DMS153 treated with DMSO at 0.1 percent for 48 hours (cell line): Measurements from ENCODE around the gene SLC39A3.
"Not testable (repeated sequence)": the region's sequence is repeated elsewhere in the genome, so short reads cannot be mapped to it uniquely, and the experiment has no call there.

Experiments
- DNase-seq: peaks from one replicate; lab custom pipeline; 2025; ENCODE audit not compliant: unreplicated experiment; lab: John Stamatoyannopoulos, UW

Gene SLC39A3

DNA sequence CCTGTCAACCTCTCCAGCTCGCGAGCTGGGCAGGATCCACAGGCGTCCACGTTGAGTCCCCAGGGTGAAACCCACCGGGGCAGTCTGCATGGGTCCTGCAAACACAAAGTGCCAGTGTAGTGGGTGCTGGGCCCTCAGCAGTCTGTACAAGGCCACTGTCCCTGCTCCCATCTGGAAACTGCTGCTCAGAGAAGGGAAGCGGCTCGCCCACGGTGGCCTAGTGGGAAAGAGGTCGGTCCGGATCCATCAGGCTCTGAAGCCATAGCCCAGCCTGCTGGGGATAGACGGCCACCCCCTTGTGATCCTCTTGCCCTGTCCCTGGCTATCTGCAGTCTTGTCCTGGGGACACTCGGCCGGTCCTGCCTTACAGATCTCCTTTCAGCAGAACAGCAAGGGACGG is 16.1 kb downstream of the SLC39A3 start:
- no peak for DNase-seq

DNA sequence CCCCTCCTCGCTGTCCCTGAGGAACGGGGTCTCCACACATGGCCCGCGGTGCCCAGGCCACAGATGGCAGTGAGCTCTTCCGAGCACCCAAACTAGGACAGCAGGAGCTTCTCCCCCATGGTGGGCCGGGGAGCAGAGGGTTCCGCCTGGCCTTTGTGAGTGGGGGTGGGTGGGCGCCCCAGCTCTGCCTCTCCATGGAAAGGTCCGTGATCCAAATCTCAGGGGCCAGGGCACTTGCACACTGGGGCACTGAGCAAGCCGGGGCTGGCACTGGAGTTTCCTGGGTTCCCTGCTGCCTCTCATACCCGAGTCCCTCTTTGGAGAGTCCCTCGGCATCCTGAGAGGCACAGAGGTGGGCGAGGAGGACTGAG is 16.5 kb downstream of the SLC39A3 start:
- DNase-seq, result no peak

DNA sequence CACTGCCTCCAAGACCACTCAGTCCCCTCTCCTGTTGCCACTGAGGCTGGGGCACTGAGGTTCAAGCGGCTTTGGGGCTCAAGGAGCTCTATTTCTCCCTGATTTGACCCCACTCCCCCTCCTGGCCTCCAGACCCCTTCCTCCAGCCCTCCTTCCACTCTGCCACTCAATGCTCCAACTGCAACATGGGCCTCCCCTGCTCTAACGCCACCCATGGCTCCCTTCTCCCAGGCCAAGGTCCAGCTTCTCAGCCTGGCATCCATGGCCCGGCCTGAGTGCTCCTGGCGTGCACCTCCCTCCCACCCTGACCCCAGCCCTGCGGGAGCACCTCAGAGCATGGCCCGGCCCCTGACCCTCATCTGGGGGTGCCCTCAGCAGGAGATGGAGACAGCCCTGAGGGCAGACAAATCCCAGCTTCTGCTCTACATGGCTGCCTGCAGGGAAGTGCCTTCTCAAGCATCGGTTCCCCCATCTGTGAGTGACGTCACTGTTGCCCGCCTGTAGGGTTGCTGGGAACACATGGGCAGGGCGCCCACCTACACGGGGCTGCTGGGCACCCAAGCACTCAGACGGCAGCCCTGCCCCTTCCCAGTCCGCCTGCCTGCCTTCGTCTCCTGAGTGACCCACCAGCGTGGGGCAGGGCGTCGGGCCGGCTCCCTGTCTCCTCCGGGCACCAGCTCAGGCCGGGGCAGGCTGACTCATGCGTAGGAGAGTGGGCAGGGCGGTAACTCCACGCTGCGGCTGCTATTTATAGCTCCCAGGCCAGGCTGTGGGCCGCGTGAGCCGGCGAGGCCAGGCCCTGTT is 17.1 kb downstream of the SLC39A3 start:
- DNase-seq, result no peak

DNA sequence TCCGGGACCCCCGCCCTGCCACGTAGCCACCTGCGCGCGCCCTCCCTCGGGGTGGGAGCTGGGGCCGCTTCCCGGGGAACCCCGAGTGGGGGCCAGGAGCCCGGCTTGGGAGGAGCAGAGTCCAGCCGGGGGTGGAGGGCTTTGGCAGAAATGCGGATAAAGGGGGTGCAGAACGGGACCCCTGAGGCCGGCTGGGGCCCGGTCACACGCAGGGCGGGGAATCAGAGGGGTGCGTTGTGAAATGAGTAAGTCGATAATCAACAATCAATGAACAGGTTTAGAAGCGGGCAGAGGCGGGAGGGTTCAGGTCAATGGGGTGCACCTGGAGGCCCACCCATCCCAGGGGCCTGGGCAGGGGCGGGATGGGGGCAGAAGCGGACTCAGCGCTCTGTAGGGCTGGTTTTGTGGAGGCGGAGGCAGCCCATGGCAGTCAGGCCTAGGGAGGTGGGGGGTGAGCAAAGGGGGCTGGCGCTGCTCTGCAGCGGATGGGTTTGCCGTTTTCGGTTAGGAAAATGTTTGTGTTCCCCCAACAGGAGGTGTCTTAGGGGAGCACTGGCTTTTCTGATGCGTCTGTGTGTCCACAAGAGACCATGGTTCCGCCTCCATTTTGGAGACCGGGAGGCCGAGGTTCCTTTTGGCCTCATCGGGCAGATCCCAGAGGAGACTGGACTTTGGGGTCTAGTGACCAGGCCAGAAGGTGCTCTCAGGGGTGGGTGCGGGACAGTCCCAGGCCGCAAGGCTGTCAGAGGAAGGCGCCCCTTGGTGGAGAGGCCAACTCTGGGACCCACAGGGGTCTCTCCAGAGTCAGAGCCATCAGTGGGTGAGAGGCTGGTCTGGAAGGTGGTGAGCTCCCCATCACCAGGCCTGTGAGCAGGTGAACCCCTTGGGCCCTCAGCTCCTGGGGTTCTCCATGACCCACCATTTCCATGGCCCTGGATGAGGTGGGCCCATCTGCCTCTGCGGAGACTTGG is 18.0 kb downstream of the SLC39A3 start:
- DNase-seq, result no peak

DNA sequence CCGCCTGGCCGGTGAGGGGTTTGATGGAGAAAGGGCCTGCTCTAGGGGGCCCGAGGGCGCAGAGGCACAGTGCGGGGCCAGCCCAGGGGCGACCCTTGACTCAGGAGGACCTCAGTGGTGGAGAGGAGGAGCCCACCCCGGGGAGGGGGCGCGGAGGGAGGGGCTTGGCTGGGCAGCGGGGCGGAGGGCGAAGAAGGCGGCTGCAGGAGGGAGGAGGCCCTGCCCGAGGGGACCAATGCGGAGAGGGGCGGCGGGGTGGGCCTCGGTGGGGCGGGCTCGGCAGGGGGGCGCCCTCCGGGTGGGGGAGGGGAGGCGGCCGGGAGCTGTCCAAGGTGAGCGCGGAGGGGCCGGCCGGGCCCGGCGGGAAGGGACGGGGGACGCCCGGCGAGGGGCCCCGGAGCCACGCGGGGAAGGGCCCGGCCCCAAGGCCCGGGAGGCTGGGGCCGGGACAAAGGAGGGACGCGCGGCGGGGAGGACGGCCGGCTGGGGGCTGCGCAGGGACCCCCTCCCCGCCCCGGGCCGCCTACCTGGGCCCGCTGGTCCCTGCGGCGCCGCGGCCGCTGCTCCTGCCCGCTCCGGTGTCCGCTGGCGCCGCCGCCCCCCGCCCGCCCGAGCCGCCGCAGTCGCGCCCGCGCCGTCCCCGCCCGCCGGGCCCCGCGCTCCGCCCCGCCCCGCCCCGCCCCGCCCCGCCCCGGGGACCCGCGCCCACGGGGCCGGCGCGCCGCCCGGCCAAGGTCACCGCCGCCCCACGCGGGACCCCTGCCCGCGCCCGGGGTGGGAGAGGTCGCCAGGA is 18.8 kb downstream of the SLC39A3 start, which contains the start of gene DIRAS1:
DIRAS1 (minus strand) TSS at position 596 of the 793 bp plus-strand sequence. CDS start 3,566 bp downstream, outside the sequence.
- DNase-seq, result no peak

DNA sequence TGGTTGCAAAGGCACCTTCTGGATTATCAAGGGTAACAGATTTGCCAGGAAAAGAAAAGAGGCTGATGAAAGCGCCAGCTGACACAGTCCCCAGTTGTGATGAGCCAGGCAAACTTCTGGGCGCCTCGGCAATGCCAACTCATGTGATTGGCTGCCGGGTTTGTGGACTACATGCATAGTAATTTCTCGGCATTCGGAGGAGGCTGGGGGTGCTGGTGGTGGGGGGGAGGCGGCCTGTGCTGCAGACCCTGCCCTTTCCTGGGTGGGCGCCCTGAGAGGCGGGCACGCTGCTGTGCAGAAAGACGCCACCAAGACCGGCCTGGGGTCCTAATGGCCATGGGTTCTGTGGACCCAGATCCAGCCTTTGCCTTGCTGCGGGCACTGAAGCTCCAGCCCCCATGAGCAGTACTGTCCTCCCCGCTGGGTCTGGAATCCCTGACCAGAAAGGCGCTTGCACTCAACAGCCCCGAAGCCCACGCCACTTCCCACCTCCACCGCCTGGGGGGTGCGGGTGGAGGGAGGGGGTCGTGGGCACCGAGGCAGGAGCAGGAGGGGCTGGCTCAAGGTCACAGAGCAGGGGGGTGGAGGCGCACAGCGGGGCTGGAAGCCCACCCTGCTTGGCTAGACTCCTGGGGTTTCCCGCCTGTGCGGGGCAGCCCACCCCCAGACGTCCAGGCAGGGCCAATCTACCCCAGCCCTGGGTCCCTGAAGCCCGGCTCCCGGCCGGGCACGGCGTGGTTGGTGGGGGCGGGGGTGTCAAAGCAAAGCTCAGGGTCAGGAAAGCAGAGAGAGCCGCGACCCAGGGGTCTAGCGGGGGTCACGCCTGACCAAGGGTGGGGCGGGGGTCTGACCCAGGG is 19.7 kb downstream of the SLC39A3 start:
- DNase-seq, result no peak

DNA sequence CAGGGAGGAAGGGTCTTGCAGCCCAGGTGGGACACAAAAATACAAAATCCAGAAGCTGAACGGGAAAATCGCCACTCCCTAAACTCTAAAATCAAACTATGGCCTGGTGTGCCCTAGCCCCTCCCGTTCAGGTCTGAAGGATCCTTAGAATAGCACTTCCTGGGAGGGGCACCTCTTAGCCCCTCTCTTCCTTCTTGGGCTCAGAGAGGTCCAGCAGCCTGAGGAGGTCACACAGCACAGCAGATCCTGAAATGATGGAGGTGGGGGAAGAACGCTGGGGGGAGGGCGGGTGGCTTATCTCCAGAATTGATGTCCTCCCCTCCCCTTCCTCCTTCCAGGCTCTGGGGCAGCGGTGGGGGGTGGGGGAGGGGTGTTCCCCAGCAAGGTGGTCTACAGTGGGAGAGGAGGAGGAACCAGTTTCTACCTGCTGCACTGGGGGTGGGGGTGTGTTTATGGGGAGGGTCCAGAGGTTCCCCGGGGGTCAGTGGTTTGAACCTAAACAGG is 20.5 kb downstream of the SLC39A3 start:
- DNase-seq, result no peak

DNA sequence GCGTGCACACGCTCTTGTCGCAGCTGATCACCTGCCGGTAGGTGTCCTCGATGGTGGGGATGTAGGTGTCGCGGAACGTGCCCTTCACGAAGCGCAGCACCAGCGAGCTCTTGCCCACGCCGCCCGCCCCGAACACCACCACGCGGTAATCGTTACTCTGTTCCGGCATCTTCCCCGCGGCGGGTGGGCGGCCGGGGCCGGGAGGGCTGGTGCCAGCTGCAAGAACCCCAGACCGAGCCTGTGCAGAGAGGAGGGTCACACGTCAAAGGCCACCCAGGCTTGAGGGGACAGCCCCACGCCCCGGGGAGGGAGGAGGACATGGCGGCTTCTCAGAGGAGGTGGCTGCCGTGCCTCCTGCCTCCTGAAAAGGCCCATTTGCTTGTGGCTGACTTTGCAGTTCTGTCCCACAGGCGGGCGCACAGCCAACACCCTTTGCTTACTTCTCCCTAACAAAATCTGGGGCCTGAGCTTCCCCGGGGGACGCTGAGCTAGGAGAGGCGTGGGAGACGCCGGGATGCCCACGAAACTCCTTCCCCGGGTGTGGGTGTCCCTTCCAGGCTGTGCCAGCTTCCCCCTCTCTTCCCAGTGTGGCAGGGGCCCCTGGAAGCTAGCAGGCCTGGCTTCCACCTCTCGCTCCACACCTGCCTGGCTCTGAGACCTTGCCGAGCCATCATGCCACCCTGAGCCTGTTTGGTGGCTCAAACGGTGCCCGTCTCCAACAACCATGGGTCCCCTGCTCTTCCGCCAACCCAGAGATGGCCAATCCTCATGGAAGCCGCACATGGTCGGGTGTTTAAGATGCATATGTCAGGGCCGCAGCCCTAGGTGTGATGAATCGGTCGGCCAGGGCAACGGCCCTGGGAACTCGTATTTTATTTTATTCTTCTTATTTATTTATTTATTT is 21.9 kb downstream of the SLC39A3 start:
- no peak for DNase-seq

DNA sequence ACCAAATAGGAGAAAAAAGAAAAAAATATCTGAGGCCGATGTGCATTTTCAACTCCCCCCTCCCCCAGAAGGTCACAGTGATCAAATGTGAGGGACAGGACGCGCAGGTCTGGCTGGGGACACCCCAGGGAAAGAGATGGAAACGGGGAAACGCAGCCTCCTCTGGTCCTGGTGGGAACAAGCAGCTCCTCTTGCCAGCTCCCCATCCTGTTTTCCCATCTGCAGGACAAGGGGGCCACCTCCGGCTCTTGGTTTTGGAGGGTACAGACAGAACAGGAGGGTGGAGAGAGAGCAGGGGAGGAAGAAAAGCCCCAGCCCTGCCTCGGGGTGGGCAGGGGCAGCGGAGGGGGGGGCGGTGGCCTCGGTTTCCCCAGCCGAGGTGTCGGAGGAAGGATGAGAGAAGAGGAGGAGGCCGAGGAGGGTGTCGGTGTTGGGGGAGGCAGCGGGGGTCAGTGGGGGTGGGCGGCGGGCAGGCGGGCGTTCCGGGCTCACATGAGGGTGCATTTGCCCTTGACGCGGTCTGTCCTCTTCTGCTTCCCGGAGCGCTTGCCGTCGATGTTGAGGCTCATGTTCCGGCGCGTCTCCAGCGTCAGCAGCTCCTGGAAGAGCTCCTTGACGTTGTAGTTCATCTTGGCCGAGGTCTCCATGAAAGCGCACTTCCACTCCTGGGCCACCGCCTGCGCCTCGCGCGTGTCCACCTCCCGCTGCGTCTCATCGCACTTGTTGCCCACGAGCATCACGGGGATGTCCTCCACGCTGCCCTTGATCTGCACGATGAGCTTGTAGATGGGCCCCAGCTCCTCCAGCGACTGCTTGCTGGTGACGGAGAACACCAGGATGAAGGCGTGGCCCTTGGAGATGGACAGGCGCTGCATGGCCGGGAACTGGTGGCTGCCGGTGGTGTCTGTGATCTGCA is 22.8 kb downstream of the SLC39A3 start:
- DNase-seq, result no peak

DNA sequence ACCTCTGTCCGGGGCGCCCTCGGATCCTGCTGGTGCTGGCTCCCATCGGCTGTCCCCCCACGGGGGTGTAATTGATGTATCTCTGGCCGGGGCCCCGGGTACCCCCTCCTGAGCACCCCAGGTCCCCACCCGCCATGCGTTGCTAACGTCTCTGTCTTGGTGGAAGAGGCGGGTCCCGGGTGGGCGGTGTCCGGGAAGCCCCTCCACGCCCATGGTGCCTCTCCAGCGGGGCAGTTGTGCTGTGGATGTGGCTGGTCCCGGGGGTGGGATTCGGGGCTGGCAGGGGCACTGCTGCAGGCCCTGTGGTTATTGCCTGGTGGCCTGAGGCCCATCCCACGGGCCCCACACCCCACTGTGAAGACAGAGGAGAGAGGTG is 23.6 kb downstream of the SLC39A3 start:
- no peak for DNase-seq

DNA sequence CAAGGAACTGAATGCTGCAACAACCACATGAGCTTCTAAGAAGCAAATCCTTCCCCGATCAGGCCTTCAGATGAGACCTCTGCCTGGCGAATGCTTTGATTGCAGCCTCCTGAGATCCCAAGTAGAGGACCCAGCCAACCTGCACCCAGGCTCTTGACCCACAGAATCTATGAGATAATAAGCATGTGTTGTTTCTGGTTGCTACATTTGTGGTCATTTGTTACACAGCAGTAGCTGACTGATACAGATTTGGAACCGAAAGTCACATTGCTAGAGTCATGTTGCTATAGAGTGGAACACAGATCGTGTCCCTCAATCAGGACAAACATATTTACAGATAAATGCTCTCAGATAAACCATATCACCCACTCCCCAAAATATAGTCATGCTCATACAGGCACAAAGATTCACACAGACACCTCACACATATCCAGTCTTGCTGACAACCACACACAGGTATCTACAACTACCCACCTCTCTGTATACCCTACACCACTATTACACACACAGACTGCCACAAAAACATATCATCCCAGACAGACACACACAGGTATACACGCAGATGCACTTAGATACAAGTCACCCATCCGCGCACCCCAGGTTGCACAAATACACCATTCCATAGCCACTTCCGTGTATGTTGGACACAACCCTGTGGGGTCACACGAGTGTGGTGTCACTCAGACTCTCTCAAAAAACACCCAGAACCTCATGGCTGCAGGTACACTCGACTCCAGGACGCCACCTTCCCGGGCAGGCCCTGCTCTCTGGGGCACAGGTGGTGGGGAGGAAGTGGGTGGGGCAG is 24.1 kb downstream of the SLC39A3 start:
- DNase-seq, result no peak

DNA sequence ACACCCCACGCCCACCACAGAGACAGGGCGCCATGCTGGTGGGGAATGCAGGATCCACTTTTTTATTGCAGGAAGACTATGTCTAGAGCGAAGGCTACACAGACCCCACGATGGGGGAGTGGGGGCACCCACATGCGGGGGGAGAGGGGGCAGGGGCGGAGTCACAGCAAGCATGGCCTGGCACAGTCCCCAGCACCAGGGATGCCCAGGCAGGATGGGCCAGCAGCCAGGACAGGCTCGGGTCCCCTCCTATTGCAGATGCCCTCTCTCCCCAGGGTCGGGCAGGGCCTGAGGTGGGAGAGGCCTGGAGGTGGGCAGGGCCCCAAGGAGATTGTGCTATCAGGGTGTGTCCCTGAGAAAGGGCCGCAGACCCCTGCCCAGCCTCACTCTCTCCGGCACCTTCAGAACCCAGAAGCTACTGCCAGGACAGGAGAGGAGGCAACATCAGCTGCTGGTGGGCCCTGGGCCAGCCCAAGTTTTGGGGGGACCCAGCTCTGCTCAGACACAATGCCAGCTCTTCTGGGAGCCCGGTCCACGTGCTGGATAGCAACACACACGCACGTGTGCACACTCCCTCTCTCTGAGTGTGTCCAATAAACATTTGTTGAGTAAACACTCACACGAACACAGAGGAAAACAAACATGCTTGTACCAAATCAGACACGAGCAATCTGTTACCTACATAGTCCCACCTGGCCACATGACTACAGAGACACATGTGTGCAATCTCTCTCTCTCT is 25.1 kb downstream of the SLC39A3 start:
- no peak for DNase-seq

DNA sequence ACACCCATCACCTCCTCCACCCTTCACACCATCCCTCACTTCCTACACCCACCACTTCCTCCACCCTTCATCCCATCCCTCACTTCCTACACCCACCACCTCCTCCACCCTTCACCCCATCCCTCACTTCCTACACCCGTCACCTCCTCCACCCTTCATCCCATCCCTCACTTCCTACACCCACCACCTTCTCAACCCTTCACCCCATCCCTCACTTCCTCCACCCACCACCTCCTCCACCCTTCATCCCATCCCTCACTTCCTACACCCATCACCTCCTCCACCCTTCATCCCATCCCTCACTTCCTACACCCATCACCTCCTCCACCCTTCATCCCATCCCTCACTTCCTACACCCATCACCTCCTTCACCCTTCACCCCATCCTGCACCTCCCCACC is 25.7 kb downstream of the SLC39A3 start:
- not testable (repeated sequence) for DNase-seq

DNA sequence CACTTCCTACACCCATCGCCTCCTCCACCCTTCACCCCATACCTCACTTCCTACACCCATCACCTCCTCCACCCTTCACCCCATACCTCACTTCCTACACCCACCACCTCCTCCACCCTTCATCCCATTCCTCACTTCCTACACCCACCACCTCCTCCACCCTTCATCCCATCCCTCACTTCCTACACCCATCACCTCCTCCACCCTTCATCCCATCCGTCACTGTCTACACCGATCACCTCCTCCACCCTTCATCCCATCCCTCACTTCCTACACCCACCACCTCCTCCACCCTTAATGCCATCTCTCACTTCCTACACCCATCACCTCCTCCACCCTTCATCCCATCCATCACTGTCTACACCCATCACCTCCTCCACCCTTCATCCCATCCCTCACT is 26.6 kb downstream of the SLC39A3 start:
- DNase-seq, result not testable (repeated sequence)

DNA sequence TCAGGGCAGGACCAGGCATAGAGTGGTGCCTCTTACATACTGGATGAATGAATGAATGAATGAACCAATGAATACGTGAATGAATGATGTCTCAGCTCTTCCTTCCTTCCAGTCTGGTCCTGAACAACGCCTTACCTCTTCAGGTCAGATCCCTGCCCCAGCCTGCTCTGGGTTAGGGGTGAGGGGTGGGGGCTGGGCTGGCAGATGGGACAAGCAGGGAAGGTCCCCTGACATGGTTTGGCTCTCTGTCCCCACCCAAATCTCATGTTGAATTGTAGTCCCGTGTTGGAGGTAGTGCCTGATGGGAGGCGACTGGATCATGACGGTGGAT is 28.0 kb downstream of the SLC39A3 start:
- no peak for DNase-seq

DNA sequence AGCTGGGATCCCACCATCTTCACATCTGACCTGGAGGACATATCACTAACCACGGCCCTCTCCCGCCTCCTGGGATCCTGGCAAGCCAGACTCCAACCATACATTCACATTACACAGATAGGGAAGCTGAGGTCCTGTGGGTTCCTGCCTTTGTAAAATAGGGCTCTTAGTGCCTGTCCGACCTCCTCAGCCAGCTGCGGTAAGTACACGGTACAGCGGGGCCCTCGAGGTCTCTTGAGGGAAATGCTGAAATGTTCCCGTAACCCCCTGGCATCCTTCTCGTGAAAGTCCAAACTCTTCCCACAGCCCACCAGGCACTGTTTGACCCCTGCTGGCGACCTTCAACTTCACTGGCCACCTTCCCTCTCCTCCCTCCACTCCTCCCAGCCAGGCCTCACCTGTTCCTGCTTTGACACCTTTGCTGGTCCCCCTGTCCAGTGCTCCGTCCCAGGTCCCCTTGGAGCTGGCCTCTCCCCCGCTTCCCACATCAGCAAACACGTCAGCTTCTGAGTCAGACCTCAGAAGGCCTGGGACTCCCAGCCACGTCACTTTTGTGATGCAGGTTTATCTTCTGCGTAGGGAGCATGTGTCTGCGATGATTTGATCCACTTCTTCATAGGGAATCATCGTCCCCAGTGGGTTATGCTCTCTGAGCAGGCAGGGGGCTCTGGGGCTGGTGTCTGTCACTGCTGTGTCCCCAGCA is 28.5 kb downstream of the SLC39A3 start:
- no peak for DNase-seq
